ENCODE measurements around the gene GLB1L2.

Gene GLB1L2

GRCh38 chr11:134383576-134384221 is 51.9 kb downstream of the GLB1L2 start:
- DNase-seq (ENCODE audit: low spot score) = no peak

GRCh38 chr11:134384406-134384805 is 52.6 kb downstream of the GLB1L2 start:
- DNase-seq (ENCODE audit: low spot score) = no peak

GRCh38 chr11:134385171-134385570 is 53.4 kb downstream of the GLB1L2 start:
- no peak for DNase-seq (ENCODE audit: low spot score)

DNA sequence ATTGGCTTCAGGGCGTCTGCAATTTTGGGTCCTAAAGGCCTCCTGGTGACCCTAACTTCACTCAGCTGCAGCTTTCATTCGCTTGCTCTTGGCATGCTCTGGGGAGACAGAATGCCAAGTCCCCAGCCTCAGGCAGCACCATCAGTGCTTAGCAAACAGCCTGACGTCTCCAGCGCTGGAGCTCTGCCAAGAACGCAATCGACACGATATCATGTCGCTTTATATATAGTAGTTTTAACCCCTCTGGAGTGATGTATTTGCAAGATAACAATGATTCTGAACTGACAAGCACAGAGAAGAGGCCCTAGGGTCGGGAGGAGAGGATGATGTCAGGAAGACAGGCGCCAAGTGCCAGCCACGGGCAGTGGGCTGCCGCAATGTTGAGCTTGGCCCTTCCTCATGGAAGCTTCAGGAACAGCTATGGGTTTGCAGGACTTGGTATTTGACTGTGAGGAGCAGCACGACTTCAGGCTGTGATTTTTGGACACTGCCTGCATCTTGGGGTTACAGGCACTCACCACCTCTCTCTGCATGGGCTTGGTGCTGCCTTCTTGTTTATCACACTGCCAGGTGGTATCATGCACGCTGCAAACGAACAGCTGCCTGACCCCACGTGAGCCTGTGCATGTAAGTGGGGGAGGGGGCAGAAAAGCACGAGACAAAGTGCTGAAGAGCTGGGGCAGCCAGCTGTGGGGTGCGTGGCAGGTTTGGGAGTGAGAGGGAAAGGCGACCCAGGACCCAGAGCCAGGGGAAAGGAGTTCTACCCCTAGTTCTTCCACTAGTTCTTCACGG is 54.2 kb downstream of the GLB1L2 start:
- DNase-seq (ENCODE audit: low spot score) = peak; percentile 13

DNA sequence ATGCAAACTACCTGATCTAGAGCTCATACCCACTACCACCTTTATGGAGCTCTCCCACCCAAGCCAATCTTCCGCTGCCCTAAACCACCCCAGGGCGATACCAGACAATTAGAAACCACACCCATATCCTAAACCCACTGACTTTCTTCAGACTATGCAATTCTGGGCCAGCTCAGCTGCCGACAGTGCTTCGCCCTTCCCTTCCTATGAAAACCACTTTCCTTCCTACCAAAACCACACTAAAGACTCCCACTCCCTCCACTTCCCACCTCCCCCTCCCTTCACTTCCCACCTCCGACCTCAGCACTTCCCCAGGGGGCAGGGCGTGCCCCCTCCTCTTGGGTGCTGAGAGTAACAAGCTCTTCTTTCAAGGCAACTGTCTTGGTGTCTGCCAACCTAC is 55.2 kb downstream of the GLB1L2 start:
- no peak for DNase-seq (ENCODE audit: low spot score)

DNA sequence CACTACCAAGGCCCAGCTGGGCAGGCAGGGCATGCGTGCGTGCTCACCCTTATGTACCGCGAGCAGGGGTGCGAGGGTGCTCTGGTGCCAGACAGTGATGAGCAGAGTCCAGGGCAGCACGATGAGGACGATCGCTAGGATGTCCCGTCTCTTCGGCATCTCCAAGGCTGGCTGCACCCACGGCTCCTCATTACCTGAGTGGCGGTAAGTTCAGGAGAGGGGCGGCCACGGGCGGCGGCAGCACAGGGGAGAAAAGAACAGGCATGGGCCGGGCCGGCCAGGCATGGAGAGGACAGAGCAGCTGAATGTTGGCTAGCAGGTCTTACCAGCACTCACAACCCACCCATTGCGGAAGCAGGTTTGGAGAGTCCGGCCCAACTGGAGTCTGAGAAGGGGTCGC is 55.7 kb downstream of the GLB1L2 start:
- no peak for DNase-seq (ENCODE audit: low spot score)

DNA sequence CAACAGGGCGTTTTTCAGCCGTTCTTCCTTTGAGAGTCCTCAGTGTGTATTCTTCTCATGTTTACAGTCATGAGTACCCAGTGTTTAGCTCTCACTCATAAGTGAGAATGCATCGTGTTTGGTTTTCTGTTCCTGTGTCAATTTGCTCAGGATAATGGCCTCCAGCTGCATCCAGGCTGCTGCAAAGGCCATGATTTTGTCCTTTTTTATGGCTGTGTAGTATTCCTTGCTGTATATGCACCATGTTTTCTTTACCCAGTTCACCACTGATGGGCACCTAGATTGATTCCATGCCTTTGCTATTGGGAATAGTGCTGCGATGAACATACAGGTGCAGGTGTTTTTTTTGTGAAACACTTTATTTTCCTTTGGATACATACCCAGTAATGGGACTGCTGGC is 56.8 kb downstream of the GLB1L2 start:
- DNase-seq (ENCODE audit: low spot score) = no peak

- no peak for DNase-seq (ENCODE audit: low spot score)
Measured at GRCh38 chr11:134389464-134390180, 57.8 kb downstream of the GLB1L2 start.

GRCh38 chr11:134390706-134391569 is 59.1 kb downstream of the GLB1L2 start:
- no peak for DNase-seq (ENCODE audit: low spot score)

GRCh38 chr11:134391656-134392055 is 59.9 kb downstream of the GLB1L2 start:
- DNase-seq (ENCODE audit: low spot score) = no peak

- no peak for DNase-seq (ENCODE audit: low spot score)
Measured at GRCh38 chr11:134392953-134393615, 61.3 kb downstream of the GLB1L2 start.

DNA sequence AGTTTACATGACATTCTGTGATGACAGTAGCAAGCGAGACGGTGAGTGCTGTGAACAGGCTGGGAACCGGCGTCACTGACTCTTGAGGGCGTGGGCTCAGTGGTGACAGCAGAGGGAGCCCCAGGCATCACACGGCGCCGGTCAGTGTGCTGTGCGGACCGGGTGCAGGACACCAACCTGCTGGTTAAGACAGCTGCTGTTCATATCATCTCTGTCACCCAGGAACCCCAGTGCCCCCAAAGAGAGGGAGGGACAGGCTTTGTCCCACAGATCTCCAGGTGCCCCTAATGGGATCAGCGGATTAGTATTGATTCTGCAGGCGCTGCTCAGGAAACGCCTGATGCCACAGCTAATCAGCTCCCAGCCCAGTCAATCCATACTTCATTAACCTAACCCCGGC is 61.9 kb downstream of the GLB1L2 start:
- peak; percentile 43 for DNase-seq (ENCODE audit: low spot score)

DNA sequence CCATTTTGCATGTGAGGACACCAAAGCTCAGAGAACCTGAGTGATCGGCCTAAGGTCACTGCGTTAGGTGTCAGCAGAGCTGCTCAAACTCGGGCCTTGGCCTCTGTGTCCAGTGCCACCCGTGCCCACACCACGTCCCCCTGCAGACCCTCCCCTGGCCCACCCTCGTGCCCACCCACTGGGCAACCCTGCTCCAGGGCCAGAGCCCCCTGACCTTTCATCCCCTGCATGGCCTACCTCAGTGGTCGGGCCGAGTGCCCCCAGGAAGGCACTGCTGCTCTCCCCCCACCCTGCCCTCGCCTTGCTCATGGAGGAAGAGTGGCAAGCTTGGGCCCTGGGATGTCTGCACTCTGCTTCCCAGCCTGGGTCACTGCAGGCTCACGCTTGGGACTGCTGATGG is 62.5 kb downstream of the GLB1L2 start:
- DNase-seq (ENCODE audit: low spot score) = no peak

- no peak for DNase-seq (ENCODE audit: low spot score)
Measured at GRCh38 chr11:134395002-134395401, 63.2 kb downstream of the GLB1L2 start.

DNA sequence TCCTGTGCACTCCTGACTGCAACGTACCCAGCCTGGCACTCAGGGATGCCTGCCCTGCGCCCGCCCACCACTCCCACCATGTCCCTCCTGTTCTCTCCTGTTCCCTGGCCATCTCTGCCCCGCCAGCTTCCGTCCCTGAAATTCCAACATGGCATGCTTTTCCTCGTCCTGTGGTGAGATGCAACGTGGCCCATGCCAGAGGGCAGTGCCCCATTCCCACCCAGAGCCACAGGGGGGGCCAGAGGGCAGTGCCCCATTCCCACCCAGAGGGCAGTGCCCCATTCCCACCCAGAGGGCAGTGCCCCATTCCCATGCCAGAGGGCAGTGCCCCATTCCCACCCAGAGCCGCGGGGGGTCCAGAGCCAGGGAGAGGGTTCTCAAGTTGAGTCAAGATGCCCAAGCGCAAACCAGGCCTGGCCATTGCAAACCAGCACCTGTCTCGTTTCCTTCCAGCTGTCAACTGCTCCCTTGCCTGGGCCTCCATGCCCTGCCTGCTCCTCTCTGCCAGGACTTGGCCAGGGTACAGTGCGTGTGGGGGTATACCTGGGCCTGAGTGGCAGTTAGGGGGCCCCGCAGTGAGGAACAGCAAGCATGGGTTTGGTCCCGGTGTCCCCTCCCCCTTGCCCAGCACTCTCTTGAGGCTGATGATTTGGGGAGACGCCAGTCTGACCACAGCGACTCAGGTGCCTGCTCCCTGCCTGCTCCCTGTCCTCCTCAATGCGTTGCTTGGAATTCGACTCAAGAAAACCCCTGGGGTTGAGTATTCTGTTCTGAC is 65.7 kb downstream of the GLB1L2 start:
- no peak for DNase-seq (ENCODE audit: low spot score)

DNA sequence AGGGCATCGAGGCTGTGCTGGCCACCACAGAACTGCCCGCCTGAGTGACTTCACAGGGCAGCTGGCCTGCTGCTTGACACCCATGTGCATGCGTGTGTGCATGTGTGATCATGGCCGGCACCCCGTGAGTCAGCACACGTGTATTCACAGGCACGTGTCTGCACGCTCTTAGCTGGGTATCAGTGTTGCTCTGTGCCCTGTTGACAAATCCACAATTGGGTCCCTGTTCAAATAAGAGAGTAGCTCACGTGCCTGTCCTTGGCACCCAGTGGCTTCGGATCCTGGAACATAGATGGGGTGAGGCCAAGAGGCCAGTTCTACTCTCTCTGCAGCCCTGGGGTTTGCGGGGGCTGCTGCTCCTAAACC is 66.3 kb downstream of the GLB1L2 start:
- no peak for DNase-seq (ENCODE audit: low spot score)

DNA sequence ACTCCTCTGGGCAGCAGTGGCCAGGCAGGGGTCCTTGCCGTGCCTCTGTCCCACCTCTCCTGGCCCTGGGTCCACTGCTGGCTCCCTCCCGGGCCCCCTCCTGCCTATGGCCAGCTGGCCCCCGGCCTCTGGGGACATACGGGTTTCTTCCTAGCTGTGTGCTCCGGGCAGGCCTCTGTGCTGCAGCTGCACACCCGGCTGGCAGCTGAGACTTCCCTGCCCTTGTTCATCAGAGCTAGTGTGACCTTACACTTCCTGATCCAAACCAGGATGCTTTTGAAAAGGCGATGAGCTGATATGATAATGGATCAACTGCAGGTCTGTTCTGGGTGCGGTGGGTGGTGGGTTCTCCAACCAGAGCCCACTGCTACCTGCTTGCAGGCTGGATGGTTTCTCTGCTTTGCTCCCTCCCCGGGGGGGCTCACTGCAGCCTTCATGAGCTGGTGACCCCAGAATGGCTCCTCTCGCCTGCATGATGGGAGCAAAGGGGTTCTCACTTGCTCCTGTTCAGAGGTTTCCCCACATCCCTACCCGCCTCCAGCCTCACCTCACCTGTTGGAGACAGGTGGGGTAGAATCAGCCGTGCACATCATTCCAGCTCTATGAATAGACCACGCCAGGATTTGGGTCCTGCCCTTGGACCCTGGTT is 67.0 kb downstream of the GLB1L2 start:
- peak; percentile 67 for DNase-seq (ENCODE audit: low spot score)

DNA sequence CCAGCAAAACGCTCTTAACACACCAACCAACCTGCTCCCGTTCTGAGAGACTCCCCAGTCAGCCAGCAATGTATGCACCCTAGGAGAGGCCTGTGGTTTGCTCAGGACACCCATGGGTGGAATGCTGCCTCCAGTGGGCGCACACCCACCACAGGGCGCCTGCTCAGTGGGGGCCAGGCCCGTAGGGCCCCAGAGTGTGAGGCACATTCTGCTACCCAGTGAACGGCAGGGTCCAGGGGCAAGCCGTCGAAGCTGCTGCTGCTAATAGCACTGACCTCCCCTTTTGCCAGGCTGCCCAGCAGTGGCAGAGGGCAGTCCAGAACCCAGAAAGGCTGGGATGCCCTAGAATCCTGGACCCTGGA is 67.5 kb downstream of the GLB1L2 start:
- no peak for DNase-seq (ENCODE audit: low spot score)

GRCh38 chr11:134399996-134400395 is 68.2 kb downstream of the GLB1L2 start:
- DNase-seq (ENCODE audit: low spot score) = no peak

Measured in SK-N-DZ (cell line).